ENCODE measurements around the gene NR1D1. TPM values are rescaled to one million over a fixed set of nuclear protein-coding genes. Genes with fewer than 3 reads are reported as not detected.
A peak's percentile ranks its signal among the peaks of the same experiment; 100 is the strongest.

NR1D1 gene
- polyA plus RNA-seq, 10 donors, result 2.0 to 7.7 (median 4.6) TPM

DNA sequence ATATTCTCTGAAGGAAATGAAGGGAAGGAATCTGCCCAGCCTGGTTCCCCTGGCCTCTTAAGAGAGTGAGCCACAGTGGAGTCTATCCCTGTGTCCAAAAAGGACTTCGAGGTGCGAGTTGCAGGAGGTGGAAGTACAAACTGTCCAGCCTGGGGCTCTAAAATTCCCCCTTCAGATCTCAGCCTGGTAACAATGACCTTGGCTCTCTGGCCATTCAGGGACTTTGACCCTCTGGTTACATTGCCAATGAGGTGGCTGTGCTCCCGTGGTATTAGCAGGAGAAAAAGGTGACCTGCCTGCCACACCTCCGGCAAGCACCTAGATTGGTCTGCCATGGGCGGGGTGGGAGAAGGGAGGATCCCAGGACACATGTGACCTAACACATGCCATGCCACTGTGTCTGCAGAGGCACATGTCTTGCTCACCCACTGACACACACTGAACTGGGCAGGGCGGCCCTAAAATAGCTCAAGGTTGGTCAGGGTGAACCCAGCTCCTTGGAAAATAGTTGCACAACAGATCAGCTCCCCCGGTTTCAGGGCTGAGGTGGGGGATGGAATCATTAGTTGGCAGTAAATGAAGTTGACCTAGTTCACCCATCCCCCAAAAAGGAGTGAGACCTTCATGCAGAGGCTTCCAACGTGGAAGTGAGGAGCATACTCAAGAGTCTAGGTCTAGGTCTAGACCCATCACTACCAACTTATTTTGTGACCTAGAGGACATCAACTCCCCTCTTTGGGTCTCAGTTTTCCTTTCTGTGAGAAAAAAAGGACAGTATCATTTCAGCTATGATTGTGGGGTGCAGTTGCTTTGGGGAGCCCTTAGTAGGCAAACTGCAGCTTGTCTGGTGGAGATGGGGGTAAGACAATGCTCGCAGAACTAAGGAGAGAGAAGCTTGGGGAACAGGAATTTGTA is 2.2 kb downstream of the NR1D1 start:
- no peak for DNase-seq

DNA sequence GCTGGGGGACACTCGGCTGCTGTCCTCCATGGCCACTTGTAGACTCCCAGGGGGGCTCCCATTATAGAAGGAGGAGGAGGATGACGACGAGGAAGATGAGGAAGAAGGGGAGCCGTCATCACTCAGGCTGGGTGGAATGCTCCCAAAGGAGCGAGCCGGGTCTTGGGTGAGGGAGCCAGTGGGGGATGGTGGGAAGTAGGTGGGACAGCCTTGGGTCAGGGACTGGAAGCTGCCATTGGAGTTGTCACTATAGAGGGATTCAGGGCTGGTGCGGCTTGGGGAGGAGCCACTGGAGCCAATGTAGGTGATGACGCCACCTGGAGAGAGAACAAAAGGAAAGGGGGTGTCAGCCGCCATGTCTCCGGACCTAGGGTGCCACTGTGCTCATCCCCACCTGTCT is 3.3 kb downstream of the NR1D1 start:
- no peak for DNase-seq

- DNase-seq, result peak in 2 of 3 donors; percentile 58 to 72
Measured at GRCh38 chr17:40095944-40096791, 4.2 kb downstream of the NR1D1 start.

- DNase-seq, result no peak
Measured at GRCh38 chr17:40095351-40095943, 4.9 kb downstream of the NR1D1 start.

DNA sequence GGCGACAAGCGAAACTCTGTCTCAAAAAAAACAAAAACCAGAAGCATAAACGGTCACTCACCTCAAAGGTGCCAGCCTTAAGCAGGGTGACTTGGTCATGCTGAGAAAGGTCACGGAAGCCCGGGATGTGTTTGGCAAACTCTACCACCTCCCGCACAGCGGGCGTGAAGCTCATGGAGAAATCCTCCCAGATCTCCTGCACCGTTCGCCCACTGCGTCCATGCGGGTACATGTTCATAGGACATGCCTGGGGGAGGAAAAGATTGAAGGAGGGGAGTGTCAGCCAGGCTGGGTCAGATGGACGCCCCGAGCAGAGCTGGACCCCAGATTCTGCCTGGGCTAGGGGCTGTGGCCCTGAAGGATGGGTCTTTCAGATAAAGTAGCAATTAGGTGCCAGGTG is 5.5 kb downstream of the NR1D1 start:
- DNase-seq, result peak in 1 of 3 donors; percentile 3

DNA sequence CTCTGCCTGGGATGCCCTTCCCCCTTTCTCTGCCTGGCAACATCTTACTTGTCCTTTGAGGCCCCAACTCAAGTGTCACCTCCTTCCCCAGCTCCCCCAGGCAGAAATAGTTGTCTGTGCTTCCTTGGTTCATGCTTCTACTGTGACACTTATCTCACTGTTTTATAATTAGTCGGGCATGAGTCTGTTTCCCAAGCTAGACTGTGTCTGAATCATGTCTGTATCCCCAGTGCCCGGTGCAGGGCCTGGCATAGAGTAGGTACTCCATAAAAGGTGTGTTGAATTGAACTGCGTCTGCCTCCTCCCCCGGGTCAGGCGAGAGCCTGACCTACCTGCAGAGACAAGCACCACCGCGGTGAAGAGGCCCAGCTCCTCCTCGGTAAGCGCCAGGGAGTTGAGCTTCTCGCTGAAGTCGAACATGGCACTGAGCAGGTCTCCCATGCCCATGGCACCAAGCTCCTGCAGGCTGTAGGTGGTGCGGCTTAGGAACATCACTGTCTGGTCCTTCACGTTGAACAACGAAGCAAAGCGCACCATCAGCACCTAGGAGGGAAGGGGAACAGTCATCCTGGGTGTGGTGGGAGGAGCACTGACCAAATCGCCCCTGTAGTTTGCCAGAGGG is 6.7 kb downstream of the NR1D1 start:
- DNase-seq, result peak in 1 of 3 donors; percentile 32

- no peak for DNase-seq
Measured at GRCh38 chr17:40093005-40093579, 7.3 kb downstream of the NR1D1 start.

DNA sequence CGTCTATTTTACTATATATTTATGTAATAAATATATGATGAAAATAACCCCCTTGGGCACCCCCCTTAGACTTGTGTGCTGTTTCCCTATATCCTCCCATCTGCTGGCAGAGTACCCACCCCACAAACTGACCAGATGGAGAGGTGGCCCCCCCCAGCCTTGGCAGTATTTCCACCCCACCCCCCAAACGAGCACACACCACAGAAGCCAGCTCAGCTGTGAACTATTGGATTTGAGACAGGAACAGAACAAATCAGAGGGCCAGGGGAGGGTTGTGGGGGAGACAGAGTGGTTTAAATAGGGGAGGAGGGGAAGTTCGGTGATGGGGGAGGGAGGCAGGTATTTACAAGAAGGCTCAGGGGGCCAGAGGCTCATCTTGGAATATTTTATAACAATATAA is 7.8 kb downstream of the NR1D1 start:
- DNase-seq, result no peak

- peak in 1 of 3 donors; percentile 50 for DNase-seq
Measured at GRCh38 chr17:40091691-40092397, 8.5 kb downstream of the NR1D1 start.

DNA sequence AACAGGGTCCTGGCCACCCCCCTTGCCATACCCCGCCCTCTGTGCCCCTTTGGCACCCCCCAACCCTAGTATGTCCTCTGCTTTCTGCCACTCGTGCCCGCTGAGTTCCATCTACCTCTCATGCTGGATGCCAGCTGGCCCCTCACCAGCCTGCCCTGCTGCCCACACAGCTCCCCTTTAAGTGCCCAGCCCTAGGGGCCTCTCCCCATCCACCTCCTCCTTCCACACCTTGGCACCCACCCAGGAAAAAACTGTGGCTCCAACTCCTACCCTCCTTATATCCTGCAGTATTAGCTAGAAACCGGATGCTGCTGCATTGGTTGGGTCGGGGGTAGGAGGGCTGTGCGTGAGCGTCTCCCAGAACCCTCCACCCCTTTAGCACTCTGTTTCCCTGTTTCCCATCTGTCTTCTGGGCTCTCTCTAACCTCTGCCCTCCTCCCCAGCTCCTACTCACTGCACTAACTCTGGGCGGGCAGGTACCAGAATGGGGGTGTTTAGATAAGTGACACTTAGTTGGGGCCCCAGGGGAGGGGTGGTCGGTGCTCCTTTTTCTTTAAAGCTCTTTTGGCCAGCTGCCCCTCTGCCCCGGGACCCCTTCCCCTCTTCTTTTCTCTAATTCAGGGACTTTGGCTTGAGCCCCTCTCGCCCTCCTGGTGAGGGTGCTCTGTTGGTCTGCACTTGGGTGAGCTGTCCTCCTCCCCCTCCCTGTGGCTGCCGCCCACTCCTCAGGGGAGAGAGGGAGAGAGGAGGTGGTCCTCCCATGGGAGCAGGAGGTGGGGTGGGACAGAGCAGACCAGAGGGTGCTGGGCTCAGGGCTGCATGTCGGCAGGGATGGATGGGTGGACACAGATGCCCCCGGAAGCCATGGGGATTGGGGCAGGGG is 9.9 kb downstream of the NR1D1 start:
- peak in 1 of 3 donors; percentile 8 for DNase-seq

DNA sequence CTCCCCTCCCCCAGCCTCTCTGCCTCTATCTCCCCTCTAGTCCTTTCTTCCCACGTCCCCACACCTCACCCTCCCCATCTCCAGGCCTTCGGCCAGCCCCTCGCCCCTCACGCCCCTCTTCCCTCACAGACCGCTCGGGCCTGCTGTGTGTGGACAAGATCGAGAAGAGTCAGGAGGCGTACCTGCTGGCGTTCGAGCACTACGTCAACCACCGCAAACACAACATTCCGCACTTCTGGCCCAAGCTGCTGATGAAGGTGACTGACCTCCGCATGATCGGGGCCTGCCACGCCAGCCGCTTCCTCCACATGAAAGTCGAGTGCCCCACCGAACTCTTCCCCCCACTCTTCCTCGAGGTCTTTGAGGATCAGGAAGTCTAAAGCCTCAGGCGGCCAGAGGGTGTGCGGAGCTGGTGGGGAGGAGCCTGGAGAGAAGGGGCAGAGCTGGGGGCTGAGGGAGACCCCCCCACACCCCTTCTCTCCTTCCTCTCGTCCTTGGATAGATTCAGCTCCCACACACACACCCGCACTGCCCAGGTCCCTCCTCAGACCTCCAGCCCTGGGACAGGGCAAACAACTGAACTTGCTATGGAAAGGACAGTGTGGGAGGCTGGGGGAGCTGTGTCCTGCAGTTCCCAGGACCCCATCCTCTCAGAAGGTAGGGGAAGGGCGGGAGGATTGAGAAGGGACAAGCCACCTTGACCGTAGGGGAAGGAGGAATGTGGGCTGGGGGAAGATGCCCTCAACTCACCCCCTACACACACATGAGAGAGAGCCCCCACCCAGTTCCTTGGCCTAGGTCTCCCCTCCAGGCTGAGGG is 11.1 kb downstream of the NR1D1 start:
- DNase-seq, result no peak

GRCh38 chr17:40087903-40088718 is 12.3 kb downstream of the NR1D1 start:
- DNase-seq, result no peak

GRCh38 chr17:40087049-40087794 is 13.2 kb downstream of the NR1D1 start:
- DNase-seq, result no peak

GRCh38 chr17:40086150-40087044 is 14.0 kb downstream of the NR1D1 start:
- no peak for DNase-seq

DNA sequence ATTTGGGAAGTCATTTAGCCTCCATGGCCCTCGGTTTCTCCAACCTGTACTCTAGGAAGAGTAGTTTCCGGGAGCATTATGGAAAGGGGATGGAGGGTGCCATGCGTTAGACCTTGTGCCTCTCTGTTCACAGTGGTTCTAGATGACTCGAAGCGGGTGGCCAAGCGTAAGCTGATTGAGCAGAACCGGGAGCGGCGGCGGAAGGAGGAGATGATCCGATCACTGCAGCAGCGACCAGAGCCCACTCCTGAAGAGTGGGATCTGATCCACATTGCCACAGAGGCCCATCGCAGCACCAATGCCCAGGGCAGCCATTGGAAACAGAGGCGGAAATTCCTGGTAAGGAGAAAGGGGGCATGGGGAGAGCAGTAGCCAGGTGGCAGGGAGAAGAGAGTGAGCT is 15.9 kb downstream of the NR1D1 start:
- DNase-seq, result no peak

GRCh38 chr17:40079545-40079944 is 20.8 kb downstream of the NR1D1 start:
- no peak for DNase-seq
